NCI-H526 (cell line): Measurements from ENCODE around the gene FGD5.
"Not testable (repeated sequence)": the region's sequence is repeated elsewhere in the genome, so short reads cannot be mapped to it uniquely, and the experiment has no call there.

Experiments used
- DNase-seq, 2 experiments: peaks; one replicate each; lab custom pipeline; 2025; lab: John Stamatoyannopoulos, UW

The FGD5 gene

DNA sequence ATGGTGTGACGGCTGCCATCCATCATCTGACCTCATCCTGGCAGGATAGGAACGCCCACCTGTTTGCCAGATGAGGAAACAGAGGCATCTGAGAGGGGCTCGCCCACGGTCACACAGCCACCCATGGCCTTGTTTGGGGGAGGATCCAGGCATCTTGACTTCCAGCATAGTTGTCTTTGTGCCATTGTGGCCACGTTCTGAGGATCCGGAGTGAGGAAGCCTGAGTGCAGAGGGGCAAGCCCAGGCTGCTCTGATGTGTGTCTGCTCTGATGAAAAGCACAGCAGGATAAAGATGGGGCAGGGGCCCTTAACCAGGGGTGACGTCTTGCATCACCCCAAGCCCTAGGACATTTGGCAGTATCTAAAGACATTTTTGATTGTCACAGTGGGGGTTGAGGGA is 58.7 kb downstream of the FGD5 start:
- no peak for DNase-seq

DNA sequence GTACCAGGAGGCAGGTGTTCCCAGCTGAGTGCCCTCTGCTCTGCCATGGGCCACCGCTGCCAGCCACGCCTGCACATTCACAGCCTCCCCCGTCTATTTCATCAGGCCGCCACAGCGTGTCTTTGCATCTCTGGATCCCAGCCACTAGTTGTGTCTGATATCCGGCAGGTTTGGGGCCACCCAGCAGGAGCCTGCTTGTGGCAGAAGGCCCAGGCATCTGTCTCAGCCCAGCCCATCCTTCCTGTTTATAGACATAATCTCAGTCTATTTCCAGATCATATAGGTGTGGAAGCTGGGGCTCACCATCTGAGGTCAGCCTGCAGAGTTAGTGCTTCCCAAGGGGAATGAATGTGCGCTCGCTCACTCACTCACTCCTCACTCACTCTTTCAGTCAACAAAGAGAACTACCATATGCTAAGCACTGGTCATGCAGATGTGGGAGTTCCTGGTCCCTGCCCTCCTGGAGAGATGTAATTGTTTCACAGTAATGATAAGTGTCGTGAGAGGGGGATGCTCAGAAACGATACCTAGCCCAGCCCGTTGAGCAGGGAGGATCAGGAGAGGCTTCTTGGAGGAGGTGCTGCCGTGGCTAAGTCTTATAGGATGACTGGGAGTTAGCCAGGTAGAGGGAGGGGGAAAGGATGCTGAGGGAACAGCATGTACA is 60.6 kb downstream of the FGD5 start:
- DNase-seq = no peak

DNA sequence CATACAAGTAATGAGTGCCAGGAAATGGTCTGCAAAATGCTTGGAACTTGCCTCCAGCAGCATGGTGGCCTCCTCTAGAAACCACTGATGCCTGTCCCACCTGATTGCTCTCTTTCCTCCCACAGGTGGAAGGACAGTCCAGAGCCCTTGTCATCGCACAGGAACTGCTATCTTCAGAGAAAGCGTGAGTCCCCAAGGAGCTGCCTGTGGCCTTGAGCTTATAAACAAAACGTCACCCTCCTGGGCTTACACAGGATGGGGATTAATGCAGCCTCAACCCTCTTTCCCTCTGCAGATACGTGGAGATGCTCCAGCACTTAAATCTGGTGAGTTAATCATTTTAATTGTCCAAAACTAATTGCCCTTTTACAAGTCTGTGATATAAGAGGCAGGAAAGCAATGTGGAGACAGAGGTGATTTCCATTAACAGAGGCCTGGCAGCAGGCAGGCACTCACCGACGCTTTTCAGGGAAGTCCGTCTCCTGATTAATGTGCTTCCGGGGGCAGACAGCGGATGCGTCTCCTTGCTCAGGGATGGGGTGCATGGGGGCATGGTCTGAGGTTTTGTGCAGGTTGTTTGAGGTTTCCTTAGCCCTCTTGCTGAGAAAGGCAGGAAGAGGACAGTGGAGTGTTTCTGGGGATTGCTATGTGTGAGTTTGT is 61.8 kb downstream of the FGD5 start:
- no peak for DNase-seq

DNA sequence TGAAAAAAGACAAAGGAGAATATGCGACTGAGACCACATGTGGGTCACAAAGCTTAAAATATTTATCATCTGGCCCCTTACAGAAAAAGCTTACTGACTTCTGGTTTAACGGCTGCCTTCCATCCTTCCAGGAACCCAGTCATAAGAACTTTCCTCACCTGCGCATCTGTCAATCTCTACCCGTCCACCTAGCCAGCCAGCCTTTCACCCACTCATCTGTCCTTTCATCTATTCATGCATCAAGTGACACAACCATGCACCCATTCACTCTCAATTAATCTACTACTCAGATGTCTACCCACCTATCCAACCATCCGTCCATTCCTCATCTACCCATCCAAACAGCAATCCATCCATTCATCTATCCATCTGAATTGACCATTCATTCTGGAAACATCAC is 64.5 kb downstream of the FGD5 start:
- DNase-seq = no peak

DNA sequence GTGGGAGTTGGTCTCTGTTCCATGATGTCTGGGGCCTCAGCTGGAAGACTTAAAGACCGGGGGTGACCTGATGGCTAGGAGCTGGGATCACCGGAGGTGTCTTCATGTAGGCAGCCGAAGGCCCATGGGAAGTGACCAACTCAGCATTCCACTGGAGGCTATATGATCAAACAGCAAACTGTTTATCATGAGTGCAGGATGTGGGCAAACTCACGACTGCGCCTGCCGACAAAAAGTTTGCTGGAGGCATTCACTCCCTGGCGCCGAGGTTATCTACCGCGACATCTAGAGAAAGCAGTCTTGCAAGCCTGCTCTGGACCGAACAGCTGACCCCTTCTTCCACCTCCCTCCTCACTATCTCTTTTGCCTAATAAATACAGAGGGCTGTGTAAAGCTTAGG is 65.9 kb downstream of the FGD5 start:
- no peak for DNase-seq

DNA sequence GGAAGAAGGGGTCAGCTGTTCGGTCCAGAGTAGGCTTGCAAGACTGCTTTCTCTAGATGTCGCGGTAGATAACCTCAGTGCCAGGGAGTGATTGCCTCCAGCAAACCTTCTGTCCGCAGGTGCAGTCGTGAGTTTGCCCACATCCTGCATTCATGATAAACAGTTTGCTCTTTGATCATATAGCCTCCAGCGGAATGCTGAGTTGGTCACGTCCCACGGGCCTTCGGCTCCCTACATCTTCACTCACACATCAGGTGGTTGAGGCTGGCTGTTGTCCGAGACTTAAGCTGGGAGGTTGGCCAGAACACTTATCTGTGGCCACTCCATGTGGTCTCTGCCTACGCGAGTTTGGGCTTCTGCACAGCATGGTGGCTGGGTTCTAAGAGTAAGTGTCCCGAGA is 66.5 kb downstream of the FGD5 start:
- DNase-seq = no peak

DNA sequence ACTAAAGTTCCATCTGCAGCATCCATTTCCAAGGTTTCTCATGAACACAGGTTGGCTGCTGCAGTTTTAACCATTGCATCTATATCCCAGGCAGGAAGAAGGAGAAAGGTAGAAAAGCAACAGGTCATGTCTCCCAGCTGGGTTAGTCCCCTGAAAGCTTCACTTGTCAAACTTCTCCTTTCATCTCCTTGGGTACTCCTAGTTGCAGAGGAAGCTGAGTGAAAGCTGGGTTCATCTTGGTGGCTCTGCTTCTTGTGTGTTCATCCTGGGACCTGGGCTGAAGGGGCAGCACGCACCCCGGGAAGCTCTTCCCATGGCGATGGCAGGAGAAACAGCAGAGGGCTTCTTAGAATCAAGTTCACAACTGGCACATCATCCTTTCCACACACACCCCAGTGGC is 67.3 kb downstream of the FGD5 start:
- DNase-seq = no peak

DNA sequence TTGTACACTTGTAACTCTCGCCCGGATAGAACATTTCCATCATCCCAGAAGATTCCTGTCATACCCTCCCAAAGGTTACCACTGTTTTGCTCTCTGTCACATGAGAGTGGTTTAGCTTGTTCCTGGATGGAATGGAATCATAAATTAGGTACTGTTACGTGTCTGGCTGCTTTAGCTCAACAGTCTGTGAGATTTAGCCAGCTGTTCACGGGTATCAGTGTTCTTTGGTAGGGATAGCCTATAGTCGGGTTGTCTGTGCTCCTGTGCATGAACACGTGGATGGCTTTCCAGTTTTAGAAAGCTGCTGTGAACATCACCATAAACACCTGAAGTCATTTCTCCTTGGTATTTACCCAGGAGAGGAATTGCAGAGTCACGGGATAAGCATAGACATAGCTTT is 70.4 kb downstream of the FGD5 start:
- DNase-seq = no peak

DNA sequence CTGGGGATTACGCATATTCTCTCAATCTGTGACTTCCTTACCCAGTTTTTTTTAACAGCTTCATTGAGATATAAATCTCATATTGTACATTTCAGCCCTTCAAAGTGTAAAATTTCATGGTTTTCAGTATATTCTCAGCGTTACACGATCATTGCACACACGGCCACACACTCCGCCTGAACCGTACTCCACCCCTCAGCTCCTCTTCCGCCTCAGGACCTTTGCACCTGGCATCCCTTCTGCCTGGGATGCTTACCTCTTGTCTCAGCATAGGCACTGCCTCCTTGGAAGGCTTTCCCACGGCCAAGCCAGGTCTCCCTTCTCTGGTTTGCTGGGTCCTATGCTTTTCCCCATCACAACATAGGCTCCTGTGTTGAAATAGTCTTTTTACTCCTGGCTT is 71.2 kb downstream of the FGD5 start:
- no peak for DNase-seq

DNA sequence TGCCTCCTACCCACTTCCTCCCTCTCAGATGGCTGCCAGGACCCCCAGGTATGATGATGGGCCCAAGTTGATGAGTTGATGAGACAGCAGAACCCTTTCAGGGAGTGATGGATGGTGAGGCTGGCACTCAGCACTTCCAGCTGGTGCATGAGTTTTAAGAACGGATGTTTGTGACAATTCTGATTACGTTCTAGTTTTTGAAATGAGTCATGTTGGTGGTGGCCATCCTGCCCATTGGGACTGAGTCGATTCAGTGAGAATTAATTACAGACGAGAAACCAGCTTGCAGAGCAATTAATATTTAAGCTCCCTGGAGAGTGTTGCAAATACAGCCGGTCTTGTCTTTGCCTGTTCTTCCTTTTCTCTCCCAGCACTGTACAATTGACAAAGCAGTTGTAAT is 71.7 kb downstream of the FGD5 start:
- DNase-seq = no peak

DNA sequence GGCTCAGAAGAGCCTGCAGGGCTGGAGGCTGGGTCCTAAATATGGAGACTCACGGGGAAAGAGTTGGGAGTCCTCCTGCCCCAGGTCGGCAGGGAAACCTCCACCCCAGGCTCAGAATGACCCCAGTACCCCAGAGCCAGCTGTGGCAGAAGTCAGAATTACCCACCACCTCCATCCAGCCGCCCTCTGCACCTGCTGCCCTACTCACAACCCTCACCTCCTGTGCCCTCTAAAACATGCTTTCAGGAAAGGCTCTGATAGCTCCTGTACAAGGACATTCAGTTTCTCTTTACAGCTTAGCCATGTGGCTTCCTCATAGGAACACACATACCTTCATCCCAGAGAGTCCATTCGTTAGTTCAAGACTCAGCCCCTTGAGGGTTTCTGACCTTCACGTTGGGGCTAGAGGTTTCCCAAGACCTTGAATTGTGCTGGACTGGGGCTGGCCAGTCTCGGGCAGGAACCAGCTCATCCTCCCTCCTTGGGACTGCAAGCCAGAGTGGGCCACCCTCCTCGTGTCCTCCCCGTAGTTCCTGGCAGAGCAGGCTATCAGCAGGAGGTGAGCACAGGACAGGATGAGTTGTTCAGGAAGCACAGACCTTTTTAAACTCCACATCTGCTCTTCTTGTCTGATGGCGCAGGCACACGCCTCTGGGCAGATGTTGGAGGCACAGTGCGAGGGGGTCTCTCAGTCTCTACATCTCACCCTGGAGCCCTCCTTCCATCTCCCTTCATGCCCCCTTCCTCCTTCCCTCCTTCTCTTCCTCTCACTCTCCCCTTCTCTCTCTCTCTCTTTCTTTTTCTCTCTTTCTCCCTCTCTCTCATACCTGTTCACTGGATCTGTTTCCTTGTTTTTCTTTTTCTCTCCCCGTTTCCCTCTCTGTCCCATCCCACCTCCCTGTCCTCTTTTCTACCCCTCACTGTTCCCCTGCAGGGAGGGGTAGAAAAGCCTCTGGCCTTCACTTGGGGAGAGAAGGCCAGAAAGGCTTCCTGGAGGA is 72.7 kb downstream of the FGD5 start:
- no peak for DNase-seq

DNA sequence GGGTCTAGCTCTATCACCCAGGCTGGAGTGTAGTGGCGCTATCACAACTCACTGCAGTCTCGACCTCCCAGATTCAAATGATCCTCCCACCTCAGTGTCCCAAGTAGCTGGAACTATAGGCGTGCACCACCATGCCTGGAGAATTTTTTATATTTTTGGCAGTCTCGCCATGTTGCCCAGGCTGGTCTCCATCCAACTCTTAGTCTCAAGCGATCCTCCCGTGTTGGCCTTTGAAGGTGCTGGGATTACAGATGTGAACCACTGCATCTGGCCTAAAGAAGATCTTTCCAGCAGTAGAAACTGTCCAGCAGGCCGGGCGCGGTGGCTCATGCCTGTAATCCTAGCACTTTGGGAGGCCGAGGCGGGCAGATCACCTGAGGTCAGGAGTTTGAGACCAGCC is 73.5 kb downstream of the FGD5 start:
- DNase-seq = no peak

DNA sequence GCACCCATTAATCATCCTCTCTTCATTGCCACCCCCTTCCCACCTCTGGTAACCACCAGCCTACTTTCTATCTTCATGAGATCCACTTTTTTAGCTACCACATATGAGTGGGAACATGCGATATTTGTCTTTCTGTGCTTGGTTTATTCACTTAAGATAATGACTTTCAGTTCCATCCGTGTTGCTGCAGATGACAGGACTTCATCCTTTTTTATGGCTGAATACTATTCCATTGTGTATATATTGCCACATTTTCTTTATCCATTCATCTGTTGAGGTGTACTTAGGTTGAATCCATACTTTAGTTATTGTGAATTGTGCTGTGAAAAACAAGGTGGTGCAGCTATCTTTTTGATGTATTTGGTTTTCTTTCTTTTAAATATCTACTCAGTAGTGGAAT is 75.3 kb downstream of the FGD5 start:
- no peak for DNase-seq

DNA sequence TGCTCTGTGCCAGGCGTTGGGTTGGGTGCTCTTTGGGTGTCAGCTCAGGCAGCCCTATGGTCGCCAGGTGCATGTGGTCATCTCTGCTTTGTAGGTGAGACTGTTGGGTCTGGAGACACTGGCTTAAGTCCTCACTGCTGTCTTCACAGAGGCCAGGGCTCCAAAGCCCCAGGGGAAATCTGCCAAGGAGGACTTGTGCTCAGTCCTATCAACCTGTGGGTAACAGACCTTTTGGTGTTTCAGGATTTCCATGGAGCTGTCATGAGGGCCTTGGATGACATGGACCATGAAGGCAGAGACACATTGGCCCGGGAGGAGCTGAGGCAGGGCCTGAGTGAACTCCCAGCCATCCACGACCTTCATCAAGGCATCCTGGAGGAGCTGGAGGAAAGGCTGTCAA is 78.5 kb downstream of the FGD5 start:
- DNase-seq = no peak

DNA sequence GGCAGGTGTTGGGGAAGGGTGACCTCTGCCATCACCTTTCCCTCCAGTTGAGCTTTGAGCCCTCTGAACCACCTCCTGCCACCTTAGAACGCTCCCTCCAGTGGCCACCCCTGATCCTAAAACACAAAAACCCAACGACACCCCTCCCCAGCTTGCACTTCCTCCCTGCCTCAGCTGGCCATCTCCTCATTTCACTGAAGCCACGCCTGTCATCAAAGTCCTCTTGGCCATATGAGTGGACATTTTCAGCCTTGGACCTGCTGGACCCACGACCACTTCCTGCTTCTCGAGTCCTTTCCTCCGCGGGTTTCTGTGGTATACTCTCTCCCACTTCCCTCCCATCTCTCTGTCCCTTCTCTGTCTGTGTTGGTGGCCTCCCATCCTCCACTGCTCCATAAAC is 80.2 kb downstream of the FGD5 start:
- no peak for DNase-seq

DNA sequence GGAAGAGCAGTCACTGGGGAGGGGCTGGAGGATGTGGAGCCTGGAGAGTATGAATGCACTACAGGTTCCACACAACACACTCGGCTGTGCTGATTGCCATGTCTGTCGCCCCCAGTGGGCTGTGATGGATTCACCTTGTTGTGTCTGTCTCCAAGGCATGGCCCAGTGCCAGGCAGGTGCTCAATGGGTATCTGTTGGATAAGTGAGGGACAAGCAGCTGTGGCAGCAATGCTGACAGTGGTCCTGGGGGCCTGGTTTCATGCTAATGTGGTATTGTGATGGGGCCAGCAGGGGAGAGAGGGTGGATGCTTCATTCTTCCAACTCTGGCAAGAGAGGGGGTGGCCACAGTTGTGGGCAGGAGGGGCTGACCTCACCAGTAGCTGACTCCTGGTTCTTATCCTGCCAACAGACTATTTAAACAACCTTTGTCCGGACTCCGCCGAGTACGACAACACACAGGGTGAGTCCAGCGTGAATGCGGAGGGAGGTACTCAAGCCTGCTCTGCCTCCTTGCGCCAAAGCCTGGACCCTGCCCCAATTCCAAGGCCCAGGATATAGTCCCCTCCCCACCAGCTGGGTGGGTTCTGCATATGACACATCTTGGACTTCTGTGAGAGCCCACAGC is 81.3 kb downstream of the FGD5 start:
- DNase-seq = no peak

DNA sequence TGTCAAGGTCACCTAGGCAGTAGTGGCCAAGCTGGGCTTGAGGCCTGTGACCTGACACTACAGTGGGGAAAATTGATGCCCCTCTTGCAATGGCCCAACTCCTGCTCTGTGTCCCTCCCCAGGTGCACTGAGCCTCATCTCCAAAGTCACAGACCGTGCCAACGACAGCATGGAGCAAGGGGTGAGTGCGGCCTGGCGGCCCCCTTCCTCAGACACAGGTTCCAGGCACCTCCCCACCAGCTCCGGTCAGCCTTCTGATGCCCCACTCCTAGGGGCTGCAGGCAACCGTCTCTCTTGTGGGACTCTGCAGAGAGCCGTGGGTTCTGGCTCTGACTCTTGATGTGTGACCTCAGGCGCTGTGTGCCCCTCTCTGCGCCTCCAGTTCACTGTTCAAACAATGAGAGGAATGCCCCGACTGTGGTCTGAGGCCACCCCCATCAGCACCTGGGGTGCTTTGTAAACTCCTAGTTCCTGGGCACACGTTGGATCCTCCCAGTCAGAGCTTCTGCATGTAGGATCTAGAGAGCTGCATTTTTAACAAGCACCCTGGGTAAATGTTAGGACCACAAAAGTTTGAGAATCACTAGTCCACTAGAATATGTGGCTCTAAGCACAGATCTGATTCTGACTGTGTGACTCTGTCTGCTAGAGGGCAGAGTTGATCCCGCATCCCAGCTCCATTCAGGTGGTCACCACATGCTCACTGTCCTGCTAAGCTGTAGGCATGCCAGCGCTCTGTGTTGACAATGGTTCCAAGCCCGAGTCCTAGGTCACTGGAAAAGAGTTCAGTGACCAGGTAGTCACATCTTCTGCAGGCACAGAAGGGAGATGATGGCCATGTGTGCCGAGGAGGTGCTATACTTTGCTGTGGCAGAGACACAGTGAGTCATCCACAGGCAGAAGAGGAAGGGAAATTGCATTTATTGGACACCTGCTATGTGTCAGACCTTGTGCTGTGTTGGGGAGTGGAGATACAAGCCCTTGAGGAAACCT is 82.4 kb downstream of the FGD5 start:
- no peak for DNase-seq

DNA sequence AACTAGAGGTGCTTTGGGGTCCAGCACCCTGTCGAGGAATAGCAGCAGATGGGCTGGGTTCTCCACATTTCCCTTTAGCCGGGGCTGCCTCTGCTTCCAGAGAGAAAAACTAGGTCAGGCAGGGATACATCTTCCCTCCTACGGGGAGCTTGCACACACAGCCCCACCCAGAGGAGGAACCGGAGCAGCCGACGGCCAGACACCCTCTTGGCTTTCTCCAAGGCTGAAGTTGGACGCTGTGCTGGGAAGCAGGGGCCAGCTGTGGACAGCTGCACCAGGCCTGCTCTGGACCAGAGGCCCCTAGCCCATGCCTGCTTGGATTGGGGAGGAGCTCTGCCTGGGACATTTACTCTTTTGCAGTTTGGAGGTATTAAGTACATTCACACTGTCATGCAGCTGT is 84.0 kb downstream of the FGD5 start:
- DNase-seq = no peak

DNA sequence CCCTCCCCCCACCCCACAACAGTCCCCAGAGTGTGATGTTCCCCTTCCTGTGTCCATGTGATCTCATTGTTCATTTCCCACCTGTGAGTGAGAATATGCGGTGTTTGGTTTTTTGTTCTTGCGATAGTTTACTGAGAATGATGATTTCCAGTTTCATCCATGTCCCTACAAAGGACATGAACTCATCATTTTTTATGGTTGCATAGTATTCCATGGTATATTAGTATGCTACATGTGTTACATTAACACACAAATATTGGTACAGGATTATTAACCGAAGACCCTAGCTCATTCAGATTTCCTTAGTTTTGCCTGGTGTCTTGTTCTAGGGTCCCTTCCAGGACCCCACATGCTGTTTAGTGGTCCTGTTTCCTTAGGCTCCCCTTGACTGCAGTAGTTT is 84.7 kb downstream of the FGD5 start:
- not testable (repeated sequence) for DNase-seq

DNA sequence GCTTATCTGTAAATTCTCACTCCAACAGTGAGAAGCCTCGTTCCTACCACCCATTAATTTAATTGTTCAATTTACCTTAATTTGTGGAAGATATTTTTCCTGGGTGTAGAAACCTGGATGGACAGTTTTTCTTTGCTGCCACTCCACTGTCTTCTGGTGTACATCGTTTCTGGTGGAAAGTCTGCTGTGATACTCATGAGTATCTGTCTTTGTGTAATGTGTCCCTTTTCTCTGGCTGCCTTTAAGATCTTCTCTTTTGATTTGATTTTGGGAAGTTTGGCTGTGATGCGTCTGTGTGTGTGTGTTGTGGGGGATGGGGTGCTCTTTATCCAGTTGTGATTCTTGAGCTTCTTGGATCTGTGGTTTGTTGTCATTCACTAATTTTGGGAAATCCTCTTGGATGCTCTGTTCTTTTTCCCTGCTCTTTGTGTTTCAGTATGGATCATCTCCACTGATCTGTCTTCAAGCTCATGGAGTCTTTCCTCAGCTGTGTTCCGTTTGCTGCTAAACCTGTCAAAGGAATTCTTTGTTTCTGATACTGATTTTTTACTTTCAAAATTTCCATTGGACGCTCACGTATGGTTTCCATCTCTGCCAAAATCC is 86.4 kb downstream of the FGD5 start:
- no peak for DNase-seq
